RWPE1 (cell line): ENCODE measurements around the gene COX4I1.

Experiments
- CTCF ChIA-PET: fragments of 350-600 bp; sonication (Branson Sonifier 250); formaldehyde crosslinking; extraction: SDS; loops from one replicate; lab custom pipeline; 2021; lab: Yijun Ruan, JAX
- POLR2A ChIA-PET: fragments of 400-600 bp; formaldehyde crosslinking; extraction: SDS; loops from one replicate; lab custom pipeline; 2020; ENCODE audit warnings: antibody characterized with exemption; ENCODE audit not compliant: low non-redundant PET; lab: Yijun Ruan, JAX
- DNase-seq: peaks from one replicate; pipeline ENCODE4 v3.0.0; 2012; ENCODE audit warnings: low spot score
- H3K27ac ChIP-seq: fragments of 450-650 bp; 2 replicates; pipeline ENCODE4 v1.5.1; 2017
- TF ChIP-seq, protein P1 (sequence below): fragments of 450-650 bp; conservative IDR thresholded peaks from 2 replicates; pipeline ENCODE4 v1.5.1; 2017; ENCODE audit warnings: low read depth, mild to moderate bottlenecking

Gene COX4I1

DNA sequence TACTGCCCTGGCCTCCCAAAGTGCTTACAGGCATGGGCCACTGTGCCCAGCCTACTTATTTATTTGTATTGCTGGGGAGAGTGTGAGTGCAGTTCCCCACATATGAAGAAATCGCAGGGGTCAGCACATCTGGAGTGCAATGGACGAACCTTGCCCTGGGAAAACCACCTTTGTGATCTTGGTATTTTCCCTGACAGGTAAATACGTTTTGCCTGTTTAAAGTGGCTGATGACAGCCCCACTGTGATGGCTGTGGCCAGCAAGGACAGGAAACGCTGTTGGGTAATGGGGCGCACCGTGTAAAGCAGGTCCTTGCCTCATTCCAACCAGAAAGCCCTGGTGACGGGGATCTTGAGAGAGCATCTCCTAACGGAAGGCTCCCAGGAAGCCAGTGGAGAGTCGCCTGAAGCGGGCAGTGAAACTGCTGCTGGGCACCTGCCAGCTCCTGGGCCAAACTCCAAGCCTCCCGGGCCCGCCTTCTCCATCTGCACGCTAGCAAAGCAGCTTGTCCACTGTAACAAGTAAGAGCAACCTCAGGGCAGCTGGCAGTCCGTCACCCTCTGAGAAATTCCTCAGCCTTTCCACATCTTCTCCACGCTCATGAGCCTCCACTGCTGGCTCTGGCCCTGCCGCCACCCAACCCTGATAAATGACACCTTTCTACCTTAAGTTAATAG, 17.7 kb upstream of the COX4I1 start:
- ChIA-PET CTCF (no interaction called here), POLR2A (no interaction called here)
- no peak for DNase-seq
- TF ChIP-seq, protein P1, sequence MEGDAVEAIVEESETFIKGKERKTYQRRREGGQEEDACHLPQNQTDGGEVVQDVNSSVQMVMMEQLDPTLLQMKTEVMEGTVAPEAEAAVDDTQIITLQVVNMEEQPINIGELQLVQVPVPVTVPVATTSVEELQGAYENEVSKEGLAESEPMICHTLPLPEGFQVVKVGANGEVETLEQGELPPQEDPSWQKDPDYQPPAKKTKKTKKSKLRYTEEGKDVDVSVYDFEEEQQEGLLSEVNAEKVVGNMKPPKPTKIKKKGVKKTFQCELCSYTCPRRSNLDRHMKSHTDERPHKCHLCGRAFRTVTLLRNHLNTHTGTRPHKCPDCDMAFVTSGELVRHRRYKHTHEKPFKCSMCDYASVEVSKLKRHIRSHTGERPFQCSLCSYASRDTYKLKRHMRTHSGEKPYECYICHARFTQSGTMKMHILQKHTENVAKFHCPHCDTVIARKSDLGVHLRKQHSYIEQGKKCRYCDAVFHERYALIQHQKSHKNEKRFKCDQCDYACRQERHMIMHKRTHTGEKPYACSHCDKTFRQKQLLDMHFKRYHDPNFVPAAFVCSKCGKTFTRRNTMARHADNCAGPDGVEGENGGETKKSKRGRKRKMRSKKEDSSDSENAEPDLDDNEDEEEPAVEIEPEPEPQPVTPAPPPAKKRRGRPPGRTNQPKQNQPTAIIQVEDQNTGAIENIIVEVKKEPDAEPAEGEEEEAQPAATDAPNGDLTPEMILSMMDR = no peak
- peak overlapping the region; percentile 83 for H3K27ac ChIP-seq

DNA sequence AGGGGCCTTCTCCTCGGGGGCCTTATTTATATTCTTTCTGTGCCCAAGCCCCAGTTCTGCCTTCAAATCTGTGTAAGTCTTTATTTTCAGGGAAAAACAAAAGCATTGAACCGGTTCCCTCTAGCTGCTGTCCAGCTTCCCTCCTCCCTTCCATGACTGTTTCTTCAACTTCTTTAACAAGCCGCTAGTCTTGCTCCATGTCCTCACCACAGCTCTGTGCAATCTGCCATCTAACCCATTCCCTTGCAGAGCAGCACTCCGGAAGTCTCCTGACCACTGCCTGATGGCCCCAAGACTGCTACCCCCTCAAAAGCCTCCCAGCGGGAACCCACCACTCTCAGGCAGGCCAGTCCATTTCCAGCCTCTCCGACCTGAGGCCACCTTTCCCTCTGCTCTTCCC, 17.0 kb upstream of the COX4I1 start:
- TF ChIP-seq, protein P1 = no peak
- DNase-seq = no peak
- CTCF ChIA-PET = no interaction called here
- POLR2A ChIA-PET = no interaction called here
- peak overlapping the region; percentile 83 for H3K27ac ChIP-seq

DNA sequence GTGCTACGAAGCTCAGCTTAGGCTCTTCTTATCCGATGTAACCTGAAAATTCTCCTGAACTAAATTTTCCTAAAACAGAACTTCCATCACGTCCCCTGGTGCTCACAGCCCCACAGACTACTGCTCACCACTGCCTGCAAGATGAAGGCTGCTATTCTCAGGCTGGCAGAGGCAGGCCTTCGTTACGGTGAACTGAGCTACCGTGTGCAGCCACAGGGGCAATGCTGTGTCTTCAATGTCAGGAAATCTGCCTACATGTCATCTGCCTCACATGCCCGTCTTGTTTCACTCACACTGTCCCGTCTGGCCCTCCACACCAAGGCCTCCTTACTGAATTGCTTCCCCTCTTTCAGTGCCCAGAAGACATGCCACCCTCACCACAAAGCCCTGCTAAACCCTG, 16.1 kb upstream of the COX4I1 start:
- TF ChIP-seq, protein P1 = no peak
- ChIA-PET CTCF (no interaction called here), POLR2A (no interaction called here)
- peak overlapping the region; percentile 83 for H3K27ac ChIP-seq
- DNase-seq = no peak

DNA sequence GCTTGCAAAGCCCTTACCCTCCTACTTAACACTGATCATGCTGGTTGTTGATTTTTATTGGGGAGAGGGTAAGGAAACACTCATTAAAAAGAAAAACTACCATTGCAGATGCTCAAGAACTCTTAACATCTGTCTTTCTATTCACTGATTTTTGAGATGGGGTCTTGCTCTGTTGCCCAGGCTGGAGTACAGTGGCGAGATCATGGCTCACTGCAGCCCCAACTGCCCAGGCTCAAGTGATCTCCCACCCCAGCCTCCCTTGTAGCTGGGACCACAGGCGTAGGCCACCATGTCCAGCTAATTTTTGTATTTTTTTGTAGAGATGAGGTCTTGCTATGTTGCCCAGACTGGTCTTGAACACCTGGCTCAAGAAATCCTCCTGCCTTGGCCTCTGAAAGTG, 14.7 kb upstream of the COX4I1 start:
- POLR2A ChIA-PET = no interaction called here
- CTCF ChIA-PET = interaction anchor here (0.5 kb wide), 1 partner anchor 1454 kb away, joined by 3 read pairs; no protein-coding TSS in a partner anchor

DNA sequence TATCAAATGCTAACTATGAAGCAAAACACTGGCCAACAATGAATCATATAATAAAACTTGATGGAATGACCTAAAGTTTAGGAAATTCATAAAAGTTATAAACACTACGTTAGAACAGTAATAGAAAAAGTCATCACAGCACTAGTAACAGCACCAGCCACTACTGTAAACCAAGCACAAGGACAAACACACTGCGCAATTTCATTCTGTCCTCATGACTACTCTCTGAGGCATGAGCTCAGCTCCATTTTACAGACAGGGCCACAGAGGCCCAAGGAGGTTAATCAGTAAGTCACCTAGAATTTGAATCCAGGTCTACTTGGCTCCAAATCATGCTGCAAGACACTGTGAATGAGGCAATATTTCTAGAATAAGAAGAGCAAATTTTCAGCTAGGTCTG, 13.6 kb upstream of the COX4I1 start:
- POLR2A ChIA-PET = no interaction called here
- DNase-seq = no peak
- H3K27ac ChIP-seq = peak overlapping the region; percentile 31
- TF ChIP-seq, protein P1 = no peak
- CTCF ChIA-PET = no interaction called here

More for the DNA sequence above, 14.7 kb upstream of the COX4I1 start:
- TF ChIP-seq, protein P1 = no peak
- peak overlapping the region; percentile 31 for H3K27ac ChIP-seq
- no peak for DNase-seq

DNA sequence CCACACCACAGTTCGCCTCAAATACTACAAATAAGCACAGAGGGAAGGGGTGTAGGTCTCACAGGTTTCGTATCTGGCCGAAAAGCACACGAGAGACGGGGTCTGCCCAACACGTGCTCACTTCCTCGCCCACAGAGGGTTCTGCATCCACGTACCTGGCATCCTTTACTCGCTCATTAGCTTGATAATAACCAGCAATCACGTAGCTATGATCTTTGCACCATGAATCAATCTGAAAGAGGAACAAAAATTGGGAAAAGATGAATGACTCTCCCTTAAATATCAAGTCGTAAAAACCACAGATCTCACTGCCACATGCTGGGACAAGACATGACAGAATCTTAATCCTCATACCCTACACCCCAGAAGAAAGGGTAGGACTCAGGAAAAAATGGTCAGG, 10.7 kb upstream of the COX4I1 start:
- ChIA-PET CTCF (no interaction called here), POLR2A (no interaction called here)

More for the DNA sequence above, 10.7 kb upstream of the COX4I1 start:
- TF ChIP-seq, protein P1 = no peak
- H3K27ac ChIP-seq = no peak overlapping the region
- no peak for DNase-seq
